Kidney (tissue), 14 donors: Measurements from ENCODE around the gene ETV6. TPM values are rescaled to one million over a fixed set of nuclear protein-coding genes. Genes with fewer than 3 reads are reported as not detected.

Experiments
- DNase-seq, 5 donors: peaks; one replicate each; pipeline ENCODE4 v3.0.0-alpha.2; 2013 to 2020
- FAIRE-seq: peaks from 2 replicates; lab custom pipeline; 2012; peaks lifted over from hg19 to GRCh38; lab: Jason Lieb, UNC
- H3K27ac ChIP-seq, 2 donors: one replicate each; pipeline ENCODE4 v1.7.0; 2013; ENCODE audit warnings: low read depth in 2 of 2, low read length in 2 of 2, inconsistent platforms in 1 of 2
- H3K27me3 ChIP-seq: one replicate; pipeline ENCODE4 v1.7.1; 2013; ENCODE audit warnings: low read length, inconsistent platforms; ENCODE audit not compliant: control insufficient read depth, insufficient read depth
- H3K36me3 ChIP-seq, 3 donors: one replicate each; pipeline versions ENCODE4 v1.7.0 to v1.7.1; 2013; ENCODE audit warnings: low read length in 3 of 3, control low read depth in 1 of 3, inconsistent platforms in 1 of 3; ENCODE audit not compliant: insufficient read depth in 3 of 3, control insufficient read depth in 2 of 3
- H3K4me1 ChIP-seq, 3 donors: one replicate each; pipeline versions ENCODE4 v1.7.0 to v1.7.1; 2013; ENCODE audit warnings: low read length in 3 of 3, inconsistent platforms in 1 of 3, low read depth in 1 of 3; ENCODE audit not compliant: control insufficient read depth in 2 of 3, insufficient read depth in 2 of 3
- H3K4me3 ChIP-seq, 3 donors: one replicate each; pipeline versions ENCODE4 v1.7.0 to v1.8.1; 2013; ENCODE audit warnings: low read length in 3 of 3, control low read depth in 1 of 3, inconsistent platforms in 1 of 3
- H3K9ac ChIP-seq, 3 donors: one replicate each; pipeline versions ENCODE4 v1.7.0 to v1.7.1; 2013; ENCODE audit warnings: low read length in 3 of 3, control low read depth in 1 of 3, inconsistent platforms in 1 of 3
- H3K9me3 ChIP-seq, 3 donors: one replicate each; pipeline versions ENCODE4 v1.7.0 to v1.7.1; 2013; ENCODE audit warnings: low read length in 3 of 3, control low read depth in 1 of 3, inconsistent platforms in 1 of 3; ENCODE audit not compliant: control insufficient read depth in 2 of 3, insufficient read depth in 1 of 3
- intact Hi-C: fragments of 100-400 bp; cut with DNase I; formaldehyde crosslinking; loops from one replicate; pipeline ENCODE4 v1.11.1; 2022
- polyA plus RNA-seq: library from polyadenylated mRNA; stranded (reverse); fragments of 350-450 nt; fragmentation: Illumina TruSeq; extraction: RNeasy Lipid Tissue Mini Kit (QIAGEN cat#74804); gene quantifications from one replicate; pipeline ENCODE4 v1.2.3, GENCODE V29; 2014; ENCODE audit warnings: low read depth, low replicate concordance; ENCODE audit not compliant: insufficient read depth
- total RNA-seq: library from RNA; stranded (reverse); fragmentation: NEBNext Ultra II Directional; extraction: Animal tissue kit (Norgen Biotek cat#: 25700); gene quantifications from one replicate; pipeline ENCODE4 v1.2.1, GENCODE V29; 2021
- TF ChIP-seq, protein P1 (sequence below): IDR thresholded peaks from 3 replicates; pipeline ENCODE4 v1.5.1; 2012; ENCODE audit warnings: mild to moderate bottlenecking, moderate library complexity, borderline replicate concordance; ENCODE audit not compliant: insufficient read depth; ENCODE audit errors: extremely low read depth
- donor health status: control.
- donor health status: control.
- donor health status: control.
- donor health status: control.
- donor health status: control.
- donor health status: DM: yes; HTN: yes; CAD: no.
- donor health status: Normal renal cell carcinoma (clear cell type).

The ETV6 gene
- total and polyA plus RNA-seq, 2 donors from 2014 or later, result 5.2 to 59.8 TPM

DNA sequence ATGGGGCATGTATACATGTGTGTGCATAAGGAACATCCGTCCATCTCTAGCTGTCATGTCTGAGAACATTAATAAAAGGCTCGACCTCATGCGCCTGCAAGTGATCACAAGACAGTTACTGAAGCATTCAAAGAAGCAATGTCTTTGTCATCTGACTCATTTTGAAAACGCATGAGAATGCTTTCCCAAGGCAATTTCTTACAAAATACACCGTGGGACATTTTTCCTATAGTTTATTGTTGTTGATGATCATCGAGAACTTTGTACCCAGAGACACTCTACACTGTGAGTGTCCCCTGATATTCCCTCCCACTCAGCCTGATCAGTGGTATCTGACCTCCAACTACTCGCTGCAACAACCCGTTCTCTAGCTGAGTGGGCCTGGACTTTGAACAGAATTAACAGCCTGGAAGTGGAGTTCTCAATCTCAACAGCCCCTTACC is 68.1 kb downstream of the ETV6 start:
- H3K36me3 ChIP-seq, result no peaks in the 10 kb centered on the region
- H3K27me3 ChIP-seq, result no peaks in the 10 kb centered on the region
- H3K4me3 ChIP-seq, result no peak overlapping the region
- intact Hi-C loops, result no loop called here
- FAIRE-seq, result no peak
- peaks cover 0 to 8% (median 5%) of the 10 kb centered on the region in 3 donors for H3K4me1 ChIP-seq
- H3K27ac ChIP-seq, result no peak overlapping the region
- H3K9me3 ChIP-seq, result no peaks in the 10 kb centered on the region
- no peak overlapping the region for H3K9ac ChIP-seq
- TF ChIP-seq, protein P1, sequence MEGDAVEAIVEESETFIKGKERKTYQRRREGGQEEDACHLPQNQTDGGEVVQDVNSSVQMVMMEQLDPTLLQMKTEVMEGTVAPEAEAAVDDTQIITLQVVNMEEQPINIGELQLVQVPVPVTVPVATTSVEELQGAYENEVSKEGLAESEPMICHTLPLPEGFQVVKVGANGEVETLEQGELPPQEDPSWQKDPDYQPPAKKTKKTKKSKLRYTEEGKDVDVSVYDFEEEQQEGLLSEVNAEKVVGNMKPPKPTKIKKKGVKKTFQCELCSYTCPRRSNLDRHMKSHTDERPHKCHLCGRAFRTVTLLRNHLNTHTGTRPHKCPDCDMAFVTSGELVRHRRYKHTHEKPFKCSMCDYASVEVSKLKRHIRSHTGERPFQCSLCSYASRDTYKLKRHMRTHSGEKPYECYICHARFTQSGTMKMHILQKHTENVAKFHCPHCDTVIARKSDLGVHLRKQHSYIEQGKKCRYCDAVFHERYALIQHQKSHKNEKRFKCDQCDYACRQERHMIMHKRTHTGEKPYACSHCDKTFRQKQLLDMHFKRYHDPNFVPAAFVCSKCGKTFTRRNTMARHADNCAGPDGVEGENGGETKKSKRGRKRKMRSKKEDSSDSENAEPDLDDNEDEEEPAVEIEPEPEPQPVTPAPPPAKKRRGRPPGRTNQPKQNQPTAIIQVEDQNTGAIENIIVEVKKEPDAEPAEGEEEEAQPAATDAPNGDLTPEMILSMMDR, result no peak
- peak in 2 of 5 donors; percentile 49 to 67 for DNase-seq

DNA sequence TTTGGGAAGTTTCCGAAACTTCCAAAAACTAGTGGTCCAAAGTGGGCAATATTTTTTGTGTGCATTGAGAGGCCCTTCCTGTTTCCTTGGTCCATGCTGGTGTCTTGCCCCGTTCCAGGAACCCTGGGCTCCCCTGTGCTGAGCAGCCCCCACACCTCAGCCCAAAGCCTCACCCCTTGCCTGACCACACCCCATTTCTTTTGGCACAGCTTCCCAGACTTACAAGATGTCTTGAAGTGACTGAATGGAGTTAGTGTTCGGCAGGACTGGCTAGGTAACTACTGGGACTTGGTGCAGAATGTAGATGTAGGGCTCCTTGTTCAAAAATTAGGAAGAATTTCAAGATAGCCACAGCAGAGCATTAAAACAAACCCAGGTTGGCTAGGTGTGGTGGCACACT is 68.6 kb downstream of the ETV6 start:
- DNase-seq (no peak), FAIRE-seq (no peak)
- Histone ChIP-seq H3K9ac (no peak overlapping the region), H3K27ac (no peak overlapping the region), H3K27me3 (no peaks in the 10 kb centered on the region), H3K4me3 (no peak overlapping the region), H3K4me1 (peaks cover 0 to 8% (median 5%) of the 10 kb centered on the region in 3 donors), H3K36me3 (no peaks in the 10 kb centered on the region), H3K9me3 (no peaks in the 10 kb centered on the region)
- TF ChIP-seq, protein P1, result no peak
- intact Hi-C loops, result no loop called here

DNA sequence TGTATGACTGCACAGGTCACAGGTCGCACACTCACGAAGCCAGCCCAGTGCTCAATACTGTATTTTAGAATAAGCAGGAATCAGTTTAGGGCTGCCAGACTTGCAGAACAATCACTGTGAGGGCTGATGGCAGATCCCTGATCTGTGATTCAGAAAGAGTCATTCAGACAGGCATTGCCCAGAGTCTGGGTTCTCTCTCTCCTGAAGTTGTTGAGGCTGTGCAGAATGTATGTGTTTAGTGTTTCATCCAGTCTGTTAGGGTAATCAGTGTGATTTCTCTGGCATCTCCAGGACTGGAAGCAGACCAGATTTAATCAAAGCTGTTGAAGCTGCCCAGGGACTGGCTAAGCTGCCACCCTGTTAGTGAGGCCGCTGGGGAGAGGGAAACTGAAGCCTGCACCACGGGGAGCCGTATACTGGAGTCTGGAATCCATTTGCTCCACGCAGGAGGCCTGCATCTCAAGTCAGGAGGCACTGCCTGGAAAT is 69.3 kb downstream of the ETV6 start:
- Histone ChIP-seq H3K27me3 (no peaks in the 10 kb centered on the region), H3K9me3 (no peaks in the 10 kb centered on the region), H3K9ac (no peak overlapping the region), H3K4me3 (no peak overlapping the region), H3K27ac (no peak overlapping the region), H3K36me3 (no peaks in the 10 kb centered on the region), H3K4me1 (peaks cover 0 to 9% (median 8%) of the 10 kb centered on the region in 3 donors)
- TF ChIP-seq, protein P1, result no peak
- no peak for FAIRE-seq
- no peak for DNase-seq
- intact Hi-C loops, result no loop called here

DNA sequence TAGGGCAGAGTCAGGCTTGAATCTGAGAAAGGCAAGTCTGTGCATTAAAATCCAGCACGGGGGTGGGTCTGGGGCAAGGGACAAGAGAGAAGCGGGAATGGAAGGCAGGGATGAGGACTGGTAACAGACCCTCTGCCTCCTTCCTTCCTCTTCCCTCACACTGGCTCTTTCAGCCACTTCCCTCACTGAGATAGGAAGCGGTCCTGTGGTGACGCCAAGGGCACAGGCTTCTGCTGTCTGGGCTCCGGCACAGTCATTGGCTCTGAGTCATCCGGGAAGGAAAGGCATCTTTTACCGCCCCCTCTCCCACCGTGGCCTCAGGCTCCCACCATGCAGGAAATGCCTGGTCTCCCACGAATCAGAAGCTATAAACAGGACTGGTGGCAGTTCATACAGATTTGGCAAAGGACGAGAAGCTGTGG is 70.2 kb downstream of the ETV6 start:
- H3K36me3 ChIP-seq, result no peaks in the 10 kb centered on the region
- intact Hi-C loops, result no loop called here
- FAIRE-seq, result no peak
- DNase-seq, result peak in 2 of 5 donors; percentile 43 to 83
- H3K4me1 ChIP-seq, result peaks cover 0 to 12% (median 11%) of the 10 kb centered on the region in 3 donors
- H3K9ac ChIP-seq, result no peak overlapping the region
- H3K9me3 ChIP-seq, result no peaks in the 10 kb centered on the region
- TF ChIP-seq, protein P1, result no peak
- no peak overlapping the region for H3K27ac ChIP-seq
- H3K27me3 ChIP-seq, result no peaks in the 10 kb centered on the region
- no peak overlapping the region for H3K4me3 ChIP-seq
